Naive B cell (primary cell): Measurements from ENCODE around the gene CCDC159. TPM values are rescaled to one million over a fixed set of nuclear protein-coding genes. Genes with fewer than 3 reads are reported as not detected.
"Not testable (repeated sequence)": the region's sequence is repeated elsewhere in the genome, so short reads cannot be mapped to it uniquely, and the experiment has no call there.

Source experiments
- ATAC-seq, 2 donors: fragments of 150-1000 bp; cut with Tn5 transposase; 2 replicates each; pipeline ENCODE4 v1.10.0; 2021; ENCODE audit warnings: low read depth in 2 of 2, mild to moderate bottlenecking in 2 of 2, moderate library complexity in 2 of 2
- DNase-seq: peaks from one replicate; pipeline ENCODE4 v3.0.0; 2022
- H3K27ac Mint-ChIP-seq, 6 donors: one replicate each; pipeline ENCODE4 v1.8.0; 2020 to 2022; ENCODE audit warnings: mild to moderate bottlenecking in 6 of 6, mixed read lengths in 6 of 6, moderate library complexity in 5 of 6, inconsistent platforms in 2 of 6
- H3K27me3 Mint-ChIP-seq, 3 donors: one replicate each; pipeline ENCODE4 v1.8.0; 2021 to 2022; ENCODE audit warnings: mixed read lengths in 3 of 3, mild to moderate bottlenecking in 1 of 3
- H3K36me3 Mint-ChIP-seq, 2 donors: one replicate each; pipeline ENCODE4 v1.8.0; 2020 to 2022; ENCODE audit warnings: mixed read lengths in 2 of 2, inconsistent platforms in 1 of 2, mild to moderate bottlenecking in 1 of 2
- H3K4me1 Mint-ChIP-seq, 3 donors: one replicate each; pipeline ENCODE4 v1.8.0; 2020 to 2022; ENCODE audit warnings: mixed read lengths in 3 of 3, inconsistent platforms in 1 of 3, mild to moderate bottlenecking in 1 of 3, moderate library complexity in 1 of 3
- H3K4me3 Mint-ChIP-seq, 8 donors: one replicate each; pipeline ENCODE4 v1.8.0; 2020 to 2022; ENCODE audit warnings: mild to moderate bottlenecking in 8 of 8, mixed read lengths in 8 of 8, moderate library complexity in 8 of 8, inconsistent platforms in 2 of 8
- H3K9me3 Mint-ChIP-seq, 7 donors: one replicate each; pipeline ENCODE4 v1.8.0; 2020 to 2022; ENCODE audit warnings: mixed read lengths in 7 of 7, mild to moderate bottlenecking in 5 of 7, inconsistent platforms in 2 of 7, moderate library complexity in 1 of 7
- polyA plus RNA-seq, 6 donors: library from polyadenylated mRNA; unstranded; fragments of 300-500 nt; fragmentation: Illumina TruSeq; gene quantifications; one replicate each; pipeline ENCODE4 v1.2.3, GENCODE V29; 2021; ENCODE audit warnings: low read depth in 6 of 6

Gene CCDC159
- polyA plus RNA-seq, 6 donors from 2014 or later: 13.2 to 25.0 (median 16.2) TPM

GRCh38 chr19:11342429-11342828 is 3.9 kb upstream of the CCDC159 start:
- Mint-ChIP-seq H3K9me3 (no peaks in the 10 kb centered on the region), H3K4me1 (peaks cover 41 to 55% (median 54%) of the 10 kb centered on the region in 3 donors), H3K36me3 (no peaks in the 10 kb centered on the region), H3K4me3 (peak overlapping the region in 3 of 8 donors; percentile 12 to 58 (median 37)), H3K27ac (peak overlapping the region in 1 of 6 donors; percentile 60), H3K27me3 (no peaks in the 10 kb centered on the region)
- no peak for DNase-seq
- no peak for ATAC-seq

GRCh38 chr19:11345122-11345803 is 1.1 kb upstream of the CCDC159 start:
- Mint-ChIP-seq H3K9me3 (peaks cover 0 to 7% (median 0%) of the 10 kb centered on the region in 7 donors), H3K27me3 (no peaks in the 10 kb centered on the region), H3K4me3 (peak overlapping the region; percentile 93 to 98 (median 97)), H3K27ac (peak overlapping the region; percentile 50 to 99 (median 98)), H3K36me3 (peaks cover 0 to 8% of the 10 kb centered on the region in 2 donors), H3K4me1 (peaks cover 35 to 41% (median 38%) of the 10 kb centered on the region in 3 donors)
- no peak for DNase-seq
- no peak for ATAC-seq

GRCh38 chr19:11347546-11348039 is 1.3 kb downstream of the CCDC159 start:
- H3K4me1 Mint-ChIP-seq: peaks cover 35 to 53% (median 38%) of the 10 kb centered on the region in 3 donors
- H3K9me3 Mint-ChIP-seq: peaks cover 0 to 7% (median 0%) of the 10 kb centered on the region in 7 donors
- ATAC-seq: no peak
- no peaks in the 10 kb centered on the region for H3K27me3 Mint-ChIP-seq
- peaks cover 0 to 8% of the 10 kb centered on the region in 2 donors for H3K36me3 Mint-ChIP-seq
- no peak for DNase-seq
- H3K27ac Mint-ChIP-seq: peak overlapping the region in 3 of 6 donors; percentile 12 to 45 (median 34)
- H3K4me3 Mint-ChIP-seq: peak overlapping the region; percentile 86 to 98 (median 96)

- H3K9me3 Mint-ChIP-seq: peaks cover 0 to 7% (median 0%) of the 10 kb centered on the region in 7 donors
- H3K4me3 Mint-ChIP-seq: peak overlapping the region in 2 of 8 donors; percentile 47 to 61
- peaks cover 0 to 3% (median 0%) of the 10 kb centered on the region in 3 donors for H3K27me3 Mint-ChIP-seq
- no peak overlapping the region for H3K27ac Mint-ChIP-seq
- peaks cover 35 to 52% (median 38%) of the 10 kb centered on the region in 3 donors for H3K4me1 Mint-ChIP-seq
- no peak for DNase-seq
- no peak for ATAC-seq
- H3K36me3 Mint-ChIP-seq: peaks cover 0 to 8% of the 10 kb centered on the region in 2 donors
These were observed 2.9 kb downstream of the CCDC159 start for GRCh38 chr19:11349171-11349570.

GRCh38 chr19:11354102-11354501 is 7.8 kb downstream of the CCDC159 start:
- H3K4me3 Mint-ChIP-seq: peak overlapping the region in 5 of 8 donors; percentile 4 to 81 (median 64)
- H3K27ac Mint-ChIP-seq, ATAC-seq: not testable (repeated sequence)

GRCh38 chr19:11355160-11356073 is 9.1 kb downstream of the CCDC159 start, which contains the start of gene PLPPR2:
Gene PLPPR2 (plus strand): TSS chr19:11355432. CDS start chr19:11357674, 2,242 bp downstream.
- H3K27me3 Mint-ChIP-seq: peaks cover 9 to 37% (median 23%) of the 10 kb centered on the region in 3 donors
- peak within 1 kb of the TSS; percentile 25 to 81 (median 72) for H3K4me3 Mint-ChIP-seq
- H3K4me1 Mint-ChIP-seq: peaks cover 14 to 31% (median 16%) of the 10 kb centered on the region in 3 donors
- no peaks in the 10 kb centered on the region for H3K36me3 Mint-ChIP-seq
- peak; percentile 69 for DNase-seq
- H3K9me3 Mint-ChIP-seq: no peaks in the 10 kb centered on the region
- ATAC-seq: peak; percentile 88 to 93
- peak within 1 kb of the TSS in 1 of 6 donors; percentile 78 for H3K27ac Mint-ChIP-seq

More at GRCh38 chr19:11354102-11354501, 7.8 kb downstream of the CCDC159 start:
- H3K9me3 Mint-ChIP-seq, H3K36me3 Mint-ChIP-seq, DNase-seq: not testable (repeated sequence)
- Mint-ChIP-seq H3K4me1 (peaks cover 14 to 32% (median 16%) of the 10 kb centered on the region in 3 donors), H3K27me3 (peaks cover 9 to 37% (median 23%) of the 10 kb centered on the region in 3 donors)

- no peaks in the 10 kb centered on the region for H3K36me3 Mint-ChIP-seq
- no peak for ATAC-seq
These were observed 9.7 kb downstream of the CCDC159 start for GRCh38 chr19:11356074-11356397.

GRCh38 chr19:11356676-11357550 is 10.6 kb downstream of the CCDC159 start:
- Mint-ChIP-seq H3K4me1 (peaks cover 16 to 24% (median 18%) of the 10 kb centered on the region in 3 donors), H3K27me3 (peaks cover 9 to 37% (median 23%) of the 10 kb centered on the region in 3 donors), H3K4me3 (peak overlapping the region in 2 of 8 donors; percentile 42 to 67), H3K36me3 (no peaks in the 10 kb centered on the region), H3K9me3 (no peaks in the 10 kb centered on the region), H3K27ac (no peak overlapping the region)
- DNase-seq (no peak), ATAC-seq (no peak)

More at GRCh38 chr19:11356074-11356397, 9.7 kb downstream of the CCDC159 start:
- Mint-ChIP-seq H3K4me3 (peak overlapping the region in 7 of 8 donors; percentile 25 to 80 (median 64)), H3K27ac (peak overlapping the region in 1 of 6 donors; percentile 78), H3K27me3 (peaks cover 9 to 37% (median 23%) of the 10 kb centered on the region in 3 donors), H3K9me3 (no peaks in the 10 kb centered on the region), H3K4me1 (peaks cover 14 to 25% (median 16%) of the 10 kb centered on the region in 3 donors)
- no peak for DNase-seq

- no peaks in the 10 kb centered on the region for H3K36me3 Mint-ChIP-seq
- H3K27ac Mint-ChIP-seq: peak overlapping the region in 1 of 6 donors; percentile 60
- no peak for ATAC-seq
- no peak for DNase-seq
- no peaks in the 10 kb centered on the region for H3K9me3 Mint-ChIP-seq
- peaks cover 13 to 26% (median 21%) of the 10 kb centered on the region in 3 donors for H3K4me1 Mint-ChIP-seq
- peaks cover 9 to 31% (median 23%) of the 10 kb centered on the region in 3 donors for H3K27me3 Mint-ChIP-seq
- H3K4me3 Mint-ChIP-seq: no peak overlapping the region
These were observed 13.1 kb downstream of the CCDC159 start for GRCh38 chr19:11359421-11359820.

- H3K27ac Mint-ChIP-seq: no peak overlapping the region
- H3K4me3 Mint-ChIP-seq: no peak overlapping the region
- no peak for ATAC-seq
- H3K4me1 Mint-ChIP-seq: peaks cover 0 to 10% (median 9%) of the 10 kb centered on the region in 3 donors
- no peaks in the 10 kb centered on the region for H3K36me3 Mint-ChIP-seq
- DNase-seq: no peak
- peaks cover 3 to 14% (median 8%) of the 10 kb centered on the region in 3 donors for H3K27me3 Mint-ChIP-seq
- H3K9me3 Mint-ChIP-seq: no peaks in the 10 kb centered on the region
These were observed 14.9 kb downstream of the CCDC159 start for GRCh38 chr19:11361037-11361770.

GRCh38 chr19:11361771-11362731 is 15.7 kb downstream of the CCDC159 start:
- H3K4me1 Mint-ChIP-seq: peaks cover 0 to 10% (median 6%) of the 10 kb centered on the region in 3 donors
- H3K27ac Mint-ChIP-seq: peak overlapping the region in 1 of 6 donors; percentile 16
- H3K36me3 Mint-ChIP-seq: no peaks in the 10 kb centered on the region
- ATAC-seq: no peak
- peaks cover 0 to 5% (median 0%) of the 10 kb centered on the region in 3 donors for H3K27me3 Mint-ChIP-seq
- no peaks in the 10 kb centered on the region for H3K9me3 Mint-ChIP-seq
- DNase-seq: no peak
- no peak overlapping the region for H3K4me3 Mint-ChIP-seq
